ENCODE measurements around the gene PDK4. TPM values are rescaled to one million over a fixed set of nuclear protein-coding genes. Genes with fewer than 3 reads are reported as not detected.

The PDK4 gene
- total and polyA plus RNA-seq, 2 of the 13 experiments (the other 11 are each of a cell fraction or from before 2014, with no cell fraction given): 0.04 TPM; not detected in 1

DNA sequence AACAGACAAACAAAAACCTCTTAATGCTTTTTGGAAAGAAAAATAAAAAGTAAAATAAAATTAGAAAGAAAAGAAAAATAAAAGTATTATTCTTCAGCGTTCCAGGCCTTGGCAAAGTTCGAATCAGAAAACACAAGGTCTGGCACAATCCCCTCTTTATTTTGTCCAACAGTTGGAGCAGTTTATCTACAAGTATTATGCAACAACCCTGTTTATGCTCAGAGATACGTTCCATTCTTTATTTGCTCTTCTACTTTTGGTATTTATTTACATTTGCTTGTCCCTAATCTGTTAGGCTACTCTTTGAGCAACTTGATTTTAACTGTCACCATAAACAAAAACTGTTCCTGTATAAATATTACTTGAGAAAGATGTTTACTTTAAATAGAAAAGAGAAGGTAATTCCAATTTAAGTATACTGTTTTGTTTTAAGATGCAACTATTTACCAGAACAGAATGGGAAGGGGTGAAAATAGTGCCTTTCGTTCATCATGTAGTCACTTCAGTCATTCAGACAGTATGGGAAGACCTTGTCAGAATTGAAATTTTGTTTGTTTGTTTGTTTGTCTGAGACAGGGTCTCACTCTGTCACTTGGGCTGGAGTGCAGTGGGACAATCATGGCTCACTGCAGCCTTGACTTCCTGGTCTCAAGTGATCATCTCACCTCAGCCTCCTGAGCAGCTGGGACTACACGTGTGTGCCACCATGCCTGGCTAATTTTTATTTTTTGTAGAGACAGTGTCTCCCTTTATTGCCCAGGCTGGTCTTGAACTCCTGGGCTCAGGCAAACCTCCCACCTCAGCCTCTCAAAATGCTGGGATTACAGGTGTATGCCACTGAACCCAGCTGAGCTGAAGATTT lies 5.7 kb downstream of the PDK4 start (continued):
- TF ChIP-seq, protein P1, sequence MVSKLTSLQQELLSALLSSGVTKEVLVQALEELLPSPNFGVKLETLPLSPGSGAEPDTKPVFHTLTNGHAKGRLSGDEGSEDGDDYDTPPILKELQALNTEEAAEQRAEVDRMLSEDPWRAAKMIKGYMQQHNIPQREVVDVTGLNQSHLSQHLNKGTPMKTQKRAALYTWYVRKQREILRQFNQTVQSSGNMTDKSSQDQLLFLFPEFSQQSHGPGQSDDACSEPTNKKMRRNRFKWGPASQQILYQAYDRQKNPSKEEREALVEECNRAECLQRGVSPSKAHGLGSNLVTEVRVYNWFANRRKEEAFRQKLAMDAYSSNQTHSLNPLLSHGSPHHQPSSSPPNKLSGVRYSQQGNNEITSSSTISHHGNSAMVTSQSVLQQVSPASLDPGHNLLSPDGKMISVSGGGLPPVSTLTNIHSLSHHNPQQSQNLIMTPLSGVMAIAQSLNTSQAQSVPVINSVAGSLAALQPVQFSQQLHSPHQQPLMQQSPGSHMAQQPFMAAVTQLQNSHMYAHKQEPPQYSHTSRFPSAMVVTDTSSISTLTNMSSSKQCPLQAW (CRISPR knock-in tag; IDR thresholded peaks at IDR 0.05): no peak
- TF ChIP-seq CBX2 (IDR thresholded peaks at IDR 0.05; ENCODE audit: low read depth, low read length) (no peak), CBX2 (CRISPR knock-in tag; IDR thresholded peaks at IDR 0.05; ENCODE audit: low read depth) (no peak), MED13 (CRISPR knock-in tag; IDR thresholded peaks at IDR 0.05) (no peak), ARNT2 (CRISPR knock-in tag; IDR thresholded peaks at IDR 0.05; ENCODE audit: low read depth) (no peak), SOX6 (IDR thresholded peaks at IDR 0.05) (no peak), SOX6 (CRISPR knock-in tag; IDR thresholded peaks at IDR 0.05) (peak; percentile 91), MLLT10 (CRISPR knock-in tag; IDR thresholded peaks at IDR 0.05) (no peak), NR1H2 (CRISPR knock-in tag; IDR thresholded peaks at IDR 0.05; ENCODE audit: borderline replicate concordance, low read depth) (no peak), FLYWCH1 (CRISPR knock-in tag; IDR thresholded peaks at IDR 0.05) (no peak), MIER2 (CRISPR knock-in tag; IDR thresholded peaks at IDR 0.05) (0 out of 2 replicates have a peak, but pooled peaks have one; percentile 35), NFATC3 (CRISPR knock-in tag; IDR thresholded peaks at IDR 0.05) (no peak), ARNT (IDR thresholded peaks at IDR 0.05) (no peak), SETDB1 (CRISPR knock-in tag; IDR thresholded peaks at IDR 0.05; ENCODE audit: borderline replicate concordance) (no peak), ZNF773 (CRISPR knock-in tag; IDR thresholded peaks at IDR 0.05; ENCODE audit: borderline replicate concordance) (no peak), SIN3B (IDR thresholded peaks at IDR 0.05; ENCODE audit: low read length) (no peak), SYNCRIP (IDR thresholded peaks at IDR 0.05; ENCODE audit: insufficient read depth, low read depth, low read length) (no peak), NKX3-1 (CRISPR knock-in tag; IDR thresholded peaks at IDR 0.05) (no peak), ZNF142 (CRISPR knock-in tag; IDR thresholded peaks at IDR 0.05) (no peak), KDM5B (CRISPR knock-in tag; IDR thresholded peaks at IDR 0.05; ENCODE audit: borderline replicate concordance) (no peak), RFX5 (IDR thresholded peaks at IDR 0.05; ENCODE audit: low read depth, low read length) (no peak), HNRNPK (IDR thresholded peaks at IDR 0.05; ENCODE audit: low read depth, low read length, poor library complexity, severe bottlenecking) (no peak)
- TF ChIP-seq, protein P2, sequence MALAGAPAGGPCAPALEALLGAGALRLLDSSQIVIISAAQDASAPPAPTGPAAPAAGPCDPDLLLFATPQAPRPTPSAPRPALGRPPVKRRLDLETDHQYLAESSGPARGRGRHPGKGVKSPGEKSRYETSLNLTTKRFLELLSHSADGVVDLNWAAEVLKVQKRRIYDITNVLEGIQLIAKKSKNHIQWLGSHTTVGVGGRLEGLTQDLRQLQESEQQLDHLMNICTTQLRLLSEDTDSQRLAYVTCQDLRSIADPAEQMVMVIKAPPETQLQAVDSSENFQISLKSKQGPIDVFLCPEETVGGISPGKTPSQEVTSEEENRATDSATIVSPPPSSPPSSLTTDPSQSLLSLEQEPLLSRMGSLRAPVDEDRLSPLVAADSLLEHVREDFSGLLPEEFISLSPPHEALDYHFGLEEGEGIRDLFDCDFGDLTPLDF (CRISPR knock-in tag; IDR thresholded peaks at IDR 0.05): no peak
